SJSA1 (cell line): Measurements from ENCODE around the gene EHBP1L1. TPM values are rescaled to one million over a fixed set of nuclear protein-coding genes. Genes with fewer than 3 reads are reported as not detected.

Experiments
- DNase-seq, 2 experiments: peaks; one replicate each; pipeline ENCODE4 v3.0.0-alpha.2; 2015 to 2020; ENCODE audit warnings: low spot score in 2 of 2, low read depth in 1 of 2
- H3K27ac ChIP-seq: fragments of 250-450 bp; sonication (Bioruptor Pico); 2 replicates; pipeline ENCODE4 v1.5.1; 2020; ENCODE audit warnings: mild to moderate bottlenecking, moderate library complexity
- H3K27me3 ChIP-seq: fragments of 250-450 bp; sonication (Bioruptor Pico); replicated peaks from 2 replicates; pipeline ENCODE4 v1.5.1; 2020; ENCODE audit warnings: mild to moderate bottlenecking, moderate library complexity
- H3K36me3 ChIP-seq: fragments of 250-450 bp; sonication (Bioruptor Pico); 2 replicates; pipeline ENCODE4 v1.5.1; 2020; ENCODE audit warnings: mild to moderate bottlenecking
- H3K4me1 ChIP-seq: fragments of 250-450 bp; sonication (Bioruptor Pico); replicated peaks from 2 replicates; pipeline ENCODE4 v1.6.1; 2021; ENCODE audit warnings: mild to moderate bottlenecking
- H3K4me3 ChIP-seq: fragments of 250-450 bp; sonication (Bioruptor Pico); 2 replicates; pipeline ENCODE4 v1.5.1; 2020; ENCODE audit warnings: mild to moderate bottlenecking
- H3K9me3 ChIP-seq: fragments of 250-450 bp; sonication (Bioruptor Pico); replicated peaks from 2 replicates; pipeline ENCODE4 v1.5.1; 2020; ENCODE audit warnings: mild to moderate bottlenecking
- total RNA-seq: library from RNA; depleted of rRNA; stranded (reverse); fragments of >200 nt; shearing (Covaris generic); gene quantifications from 2 replicates; pipeline ENCODE4 v1.2.3, GENCODE V29; 2014

The EHBP1L1 gene
- total RNA-seq, 1 experiment from 2014 or later: 103 TPM

GRCh38 chr11:65593518-65594414, 17.9 kb downstream of the EHBP1L1 start:
- H3K27ac ChIP-seq: no peak overlapping the region
- no peaks in the 10 kb centered on the region for H3K9me3 ChIP-seq
- H3K27me3 ChIP-seq: no peaks in the 10 kb centered on the region
- no peaks in the 10 kb centered on the region; the same call in 1 of the 2 replicates for H3K4me1 ChIP-seq
- no peak overlapping the region for H3K4me3 ChIP-seq
- DNase-seq: peak; percentile 62 to 78
- peaks cover 66% of the 10 kb centered on the region for H3K36me3 ChIP-seq

- Histone ChIP-seq H3K9me3 (no peaks in the 10 kb centered on the region), H3K4me3 (no peak overlapping the region), H3K27me3 (no peaks in the 10 kb centered on the region), H3K4me1 (no peaks in the 10 kb centered on the region), H3K36me3 (peaks cover 62% of the 10 kb centered on the region), H3K27ac (no peak overlapping the region)
- no peak for DNase-seq
Observed at GRCh38 chr11:65595131-65595530, 19.3 kb downstream of the EHBP1L1 start.

DNA sequence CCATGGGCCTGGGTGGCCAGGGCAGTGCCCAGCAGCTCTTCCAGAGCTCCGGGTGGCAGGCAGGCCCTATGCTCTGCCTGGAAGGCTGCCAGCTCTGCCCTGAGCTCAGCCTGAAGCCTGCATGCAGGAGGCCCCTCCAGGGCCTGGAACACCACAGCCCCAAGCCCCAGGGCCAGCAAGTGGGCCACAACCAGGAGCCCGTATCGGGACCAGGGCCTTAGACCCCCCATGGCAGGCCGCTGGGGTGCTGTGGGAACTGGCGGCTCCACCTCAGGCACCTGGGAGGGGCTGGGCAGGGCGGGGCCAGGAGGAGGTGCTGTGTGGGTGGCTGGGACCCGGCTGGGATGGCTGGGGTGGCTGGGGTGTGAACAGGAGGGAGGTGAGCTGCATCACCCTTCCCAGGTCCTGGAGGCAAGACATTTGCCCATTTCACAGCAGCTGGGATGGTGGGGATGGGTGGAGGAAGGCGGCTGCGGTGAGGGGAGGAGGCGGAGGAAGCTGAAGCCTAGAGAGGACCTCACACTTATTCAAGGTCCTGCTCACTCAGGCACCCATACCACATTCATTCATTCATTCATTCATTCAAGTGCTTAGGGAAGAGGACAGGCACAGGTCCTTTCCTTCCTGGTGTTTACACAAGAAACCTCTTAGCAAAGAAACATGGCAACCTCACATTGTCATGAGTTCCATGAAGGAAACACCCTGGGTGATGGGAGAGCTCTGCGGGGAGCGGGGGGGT, 19.9 kb downstream of the EHBP1L1 start, which contains the start of gene KCNK7:
Gene KCNK7, minus strand, starts transcription at position 258 of the 739 bp plus-strand sequence. Its CDS starts 28 bp downstream, at position 230.
- H3K9me3 ChIP-seq: no peaks in the 10 kb centered on the region
- H3K36me3 ChIP-seq: peaks cover 60% of the 10 kb centered on the region
- no peak for DNase-seq
- H3K4me1 ChIP-seq: no peaks in the 10 kb centered on the region
- no peaks in the 10 kb centered on the region for H3K27me3 ChIP-seq
- no peak within 1 kb of the TSS for H3K27ac ChIP-seq
- H3K4me3 ChIP-seq: no peak within 1 kb of the TSS

DNA sequence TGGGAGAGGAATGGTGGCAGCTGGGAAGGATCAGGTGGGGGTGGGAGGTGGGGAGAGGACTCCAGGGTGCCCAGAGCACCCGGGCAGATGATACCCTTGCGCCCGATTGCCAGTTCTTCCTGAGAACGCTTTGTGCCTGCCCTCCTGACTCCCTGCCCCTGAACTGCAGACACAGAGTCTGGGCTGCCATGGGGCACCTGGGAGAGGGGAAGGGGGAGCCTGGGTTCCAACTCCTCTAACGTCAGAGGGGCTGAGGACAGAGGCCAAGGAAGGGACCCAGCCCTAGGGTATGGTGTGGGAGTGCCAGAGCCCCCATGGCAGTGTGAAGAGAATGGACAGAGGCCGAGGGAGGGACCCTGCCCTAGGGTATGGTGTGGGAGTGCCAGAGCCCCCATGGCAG, 20.7 kb downstream of the EHBP1L1 start:
- no peaks in the 10 kb centered on the region for H3K4me1 ChIP-seq
- no peaks in the 10 kb centered on the region for H3K9me3 ChIP-seq
- no peak overlapping the region for H3K4me3 ChIP-seq
- H3K27me3 ChIP-seq: no peaks in the 10 kb centered on the region
- peaks cover 60% of the 10 kb centered on the region for H3K36me3 ChIP-seq
- no peak for DNase-seq
- H3K27ac ChIP-seq: no peak overlapping the region

DNA sequence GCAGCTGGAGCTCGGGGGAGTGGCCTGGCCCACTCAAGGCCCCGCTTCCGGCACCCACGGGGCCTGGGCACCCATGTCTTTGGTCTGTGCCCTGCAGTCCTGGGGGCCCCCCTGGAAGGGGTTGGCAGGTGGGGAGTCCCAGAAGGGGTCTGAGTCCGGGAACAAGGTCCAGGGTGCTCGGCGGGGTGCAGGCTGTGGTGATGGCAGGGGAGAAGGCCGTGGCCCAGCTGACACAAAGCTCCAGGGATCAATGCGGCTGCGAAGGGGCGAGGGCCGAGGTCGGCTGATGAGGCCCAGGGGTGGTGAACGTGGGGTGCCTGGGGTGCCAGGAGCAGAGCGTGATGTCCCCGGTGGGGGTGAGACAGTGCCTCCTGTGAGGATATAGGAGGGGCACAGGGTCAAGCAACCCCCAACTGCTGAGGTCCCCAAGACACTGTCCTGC, 22.4 kb downstream of the EHBP1L1 start:
- H3K27me3 ChIP-seq: no peaks in the 10 kb centered on the region
- no peak overlapping the region for H3K27ac ChIP-seq
- H3K36me3 ChIP-seq: peaks cover 67% of the 10 kb centered on the region
- H3K4me1 ChIP-seq: no peaks in the 10 kb centered on the region
- no peak overlapping the region for H3K4me3 ChIP-seq
- no peak for DNase-seq
- no peaks in the 10 kb centered on the region for H3K9me3 ChIP-seq

DNA sequence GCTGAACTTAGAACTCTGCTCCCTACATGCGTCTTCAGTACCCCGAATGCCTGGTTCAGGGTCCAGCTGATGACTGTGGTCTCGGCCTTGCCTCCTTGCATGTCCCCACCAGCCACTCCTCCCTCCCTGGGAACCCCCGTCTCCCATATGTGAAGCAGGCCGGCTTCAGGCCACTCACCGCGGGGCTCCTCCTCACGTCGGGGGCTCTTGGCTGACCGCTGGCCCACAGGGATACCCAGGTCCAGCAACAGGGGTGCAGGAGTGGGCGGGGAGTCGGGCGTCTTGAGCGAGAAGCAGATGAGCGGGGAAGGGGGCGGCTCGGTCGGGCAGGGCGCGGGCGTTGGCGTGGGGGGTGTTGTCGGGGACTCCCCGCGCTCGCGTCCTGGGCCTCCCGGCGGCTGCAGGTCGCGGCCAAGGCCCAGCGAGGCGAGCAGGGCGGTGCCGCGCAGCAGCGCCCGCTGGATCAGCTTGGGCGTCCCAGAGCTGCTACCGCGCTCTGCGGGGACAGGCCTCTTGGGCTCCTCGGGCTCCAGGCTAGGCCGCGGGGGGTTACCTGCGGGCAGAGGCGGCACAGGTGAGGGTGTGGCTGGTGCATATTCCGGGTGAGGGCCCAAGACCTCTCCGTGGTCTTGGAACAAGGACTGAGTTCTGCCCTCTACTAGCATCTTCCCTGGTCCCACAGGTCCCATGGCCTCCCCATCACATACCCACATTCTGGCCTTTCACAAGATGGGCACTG, 23.5 kb downstream of the EHBP1L1 start:
- Histone ChIP-seq H3K4me3 (no peak overlapping the region), H3K36me3 (peaks cover 67% of the 10 kb centered on the region), H3K4me1 (no peaks in the 10 kb centered on the region)

DNA sequence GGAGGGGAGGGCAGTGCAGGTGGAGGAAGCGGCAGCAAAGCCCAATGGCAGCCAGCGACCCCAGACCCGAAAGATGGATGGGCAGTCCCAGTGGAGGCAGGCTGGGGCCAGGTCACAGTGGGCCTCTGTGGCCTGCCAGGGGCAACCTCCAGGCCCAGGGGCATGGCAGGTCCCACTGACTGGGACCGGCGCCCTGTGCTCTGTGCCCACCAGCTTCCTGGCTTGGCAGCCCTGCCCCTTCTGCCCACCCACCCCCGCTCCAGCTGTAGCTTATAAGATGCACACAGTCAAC, 24.0 kb downstream of the EHBP1L1 start:
- DNase-seq: no peak
- Histone ChIP-seq H3K9me3 (no peaks in the 10 kb centered on the region), H3K27ac (no peak overlapping the region), H3K4me1 (no peaks in the 10 kb centered on the region), H3K36me3 (peaks cover 71% of the 10 kb centered on the region), H3K27me3 (no peaks in the 10 kb centered on the region), H3K4me3 (no peak overlapping the region)

More for the DNA sequence above, 23.5 kb downstream of the EHBP1L1 start:
- no peak for DNase-seq
- Histone ChIP-seq H3K9me3 (no peaks in the 10 kb centered on the region), H3K27me3 (no peaks in the 10 kb centered on the region), H3K27ac (no peak overlapping the region)

- no peaks in the 10 kb centered on the region for H3K4me1 ChIP-seq
- no peak overlapping the region for H3K4me3 ChIP-seq
- no peak overlapping the region for H3K27ac ChIP-seq
- no peaks in the 10 kb centered on the region for H3K27me3 ChIP-seq
- peaks cover 89% of the 10 kb centered on the region for H3K36me3 ChIP-seq
- H3K9me3 ChIP-seq: no peaks in the 10 kb centered on the region
- no peak for DNase-seq
Observed at GRCh38 chr11:65604258-65604657, 28.4 kb downstream of the EHBP1L1 start.

GRCh38 chr11:65606876-65607613, 31.2 kb downstream of the EHBP1L1 start:
- Histone ChIP-seq H3K4me3 (no peak overlapping the region), H3K4me1 (peaks cover 13% of the 10 kb centered on the region), H3K9me3 (no peaks in the 10 kb centered on the region), H3K27me3 (no peaks in the 10 kb centered on the region), H3K27ac (no peak overlapping the region), H3K36me3 (peaks cover 96% of the 10 kb centered on the region)
- DNase-seq: no peak

GRCh38 chr11:65607614-65608426, 32.0 kb downstream of the EHBP1L1 start:
- Histone ChIP-seq H3K4me1 (peaks cover 20% of the 10 kb centered on the region), H3K9me3 (no peaks in the 10 kb centered on the region), H3K36me3 (peaks cover 96% of the 10 kb centered on the region), H3K4me3 (no peak overlapping the region), H3K27ac (no peak overlapping the region), H3K27me3 (no peaks in the 10 kb centered on the region)
- no peak for DNase-seq

DNA sequence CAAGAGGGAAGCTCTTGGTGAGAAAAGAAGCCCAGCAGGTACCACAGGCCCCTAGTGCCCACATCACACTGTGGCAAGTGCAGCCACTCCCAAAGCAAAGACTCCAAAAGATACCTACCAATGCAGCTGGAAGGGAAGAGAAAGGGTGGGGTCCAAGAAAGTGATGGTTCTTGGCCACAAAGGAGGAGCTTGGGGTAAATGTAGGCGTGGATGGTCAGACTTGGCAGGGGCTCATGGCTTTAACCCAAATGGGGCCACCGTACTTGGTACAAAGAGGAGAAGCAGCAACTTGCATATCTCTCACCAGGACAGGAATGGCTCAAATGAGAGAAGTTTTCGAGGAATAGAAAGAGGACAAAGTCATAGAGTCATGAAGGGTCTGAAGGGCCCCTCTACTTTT, 33.4 kb downstream of the EHBP1L1 start:
- Histone ChIP-seq H3K4me3 (no peak overlapping the region), H3K27ac (no peak overlapping the region), H3K36me3 (peaks cover 91% of the 10 kb centered on the region), H3K27me3 (no peaks in the 10 kb centered on the region), H3K9me3 (no peaks in the 10 kb centered on the region), H3K4me1 (peaks cover 27% of the 10 kb centered on the region)
- no peak for DNase-seq

GRCh38 chr11:65609665-65610064, 33.8 kb downstream of the EHBP1L1 start:
- Histone ChIP-seq H3K4me3 (no peak overlapping the region), H3K27me3 (no peaks in the 10 kb centered on the region), H3K36me3 (peaks cover 87% of the 10 kb centered on the region), H3K4me1 (peaks cover 27% of the 10 kb centered on the region), H3K27ac (no peak overlapping the region), H3K9me3 (no peaks in the 10 kb centered on the region)
- no peak for DNase-seq
